ENCODE results near the gene ITPK1.

GRCh38 chr14:93146119-93146518 lies 30.4 kb upstream of the ITPK1 start:
- no peak for TF ChIP-seq POLR2A (IDR thresholded peaks at IDR 0.05)
- TF ChIP-seq, protein P1, sequence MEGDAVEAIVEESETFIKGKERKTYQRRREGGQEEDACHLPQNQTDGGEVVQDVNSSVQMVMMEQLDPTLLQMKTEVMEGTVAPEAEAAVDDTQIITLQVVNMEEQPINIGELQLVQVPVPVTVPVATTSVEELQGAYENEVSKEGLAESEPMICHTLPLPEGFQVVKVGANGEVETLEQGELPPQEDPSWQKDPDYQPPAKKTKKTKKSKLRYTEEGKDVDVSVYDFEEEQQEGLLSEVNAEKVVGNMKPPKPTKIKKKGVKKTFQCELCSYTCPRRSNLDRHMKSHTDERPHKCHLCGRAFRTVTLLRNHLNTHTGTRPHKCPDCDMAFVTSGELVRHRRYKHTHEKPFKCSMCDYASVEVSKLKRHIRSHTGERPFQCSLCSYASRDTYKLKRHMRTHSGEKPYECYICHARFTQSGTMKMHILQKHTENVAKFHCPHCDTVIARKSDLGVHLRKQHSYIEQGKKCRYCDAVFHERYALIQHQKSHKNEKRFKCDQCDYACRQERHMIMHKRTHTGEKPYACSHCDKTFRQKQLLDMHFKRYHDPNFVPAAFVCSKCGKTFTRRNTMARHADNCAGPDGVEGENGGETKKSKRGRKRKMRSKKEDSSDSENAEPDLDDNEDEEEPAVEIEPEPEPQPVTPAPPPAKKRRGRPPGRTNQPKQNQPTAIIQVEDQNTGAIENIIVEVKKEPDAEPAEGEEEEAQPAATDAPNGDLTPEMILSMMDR (IDR thresholded peaks at IDR 0.05) = no peak
- no peak for TF ChIP-seq POLR2AphosphoS5 (IDR thresholded peaks at IDR 0.05)

All from prostate gland (tissue), 2 donors.